Measurements from ENCODE around the gene GSN.

Gene GSN

DNA sequence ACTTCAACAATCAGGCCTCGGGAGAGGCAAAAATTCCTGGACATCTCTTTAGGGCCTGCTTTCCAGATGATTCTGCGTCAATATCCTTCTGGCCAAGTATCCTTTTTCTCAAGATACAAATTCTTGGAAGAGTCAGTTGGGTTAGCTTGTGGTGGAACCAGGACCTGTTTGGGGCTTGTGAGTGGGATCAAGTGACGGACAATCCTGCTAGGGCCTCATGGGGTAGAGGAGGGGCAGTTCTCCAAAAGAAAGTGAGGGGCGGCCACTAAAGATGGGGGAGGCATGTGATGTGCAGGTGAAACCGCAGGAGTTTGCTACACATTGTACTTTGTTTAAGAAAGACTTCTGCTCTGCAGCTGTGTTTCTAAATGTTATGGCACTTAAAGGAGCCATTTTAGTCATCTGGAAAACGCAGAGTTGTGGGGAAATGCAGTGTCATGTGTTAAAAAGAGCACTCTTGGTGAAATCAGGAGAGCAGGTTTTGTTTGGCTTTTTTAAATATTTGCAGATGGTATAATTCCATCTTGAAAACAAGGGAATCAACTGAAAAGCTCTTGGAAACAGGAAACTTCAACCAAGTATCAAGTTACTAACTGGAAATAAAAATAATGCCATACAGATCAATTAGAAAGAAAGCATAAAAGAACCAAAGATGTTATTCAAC lies 27.4 kb upstream of the GSN start:
- H3K4me3 ChIP-seq, result no peak overlapping the region
- H3K9me3 ChIP-seq (ENCODE audit: low read depth, low read length), result peaks cover 3% of the 10 kb centered on the region; the same call in 1 of the 2 replicates
- TF ChIP-seq POLR2AphosphoS5 (IDR thresholded peaks at IDR 0.05; ENCODE audit: borderline replicate concordance, low read depth, low read length), result no peak
- no peak for TF ChIP-seq FOXP2 (optimal IDR thresholded peaks at IDR 0.05; ENCODE audit: control extremely low read depth, extremely low read length, insufficient read depth)
- TF ChIP-seq EZH2 (IDR thresholded peaks at IDR 0.05), result no peak
- no peak overlapping the region for H3K9ac ChIP-seq (ENCODE audit: insufficient read length)
- no peak overlapping the region for H3K27ac ChIP-seq
- DNase-seq (ENCODE audit: low read depth, low spot score), result no peak
- H3K36me3 ChIP-seq (ENCODE audit: insufficient read depth, low read length), result no peaks in the 10 kb centered on the region

GRCh38 chr9:121242219-121242958 lies 25.6 kb upstream of the GSN start:
- Histone ChIP-seq H3K9me3 (ENCODE audit: low read depth, low read length) (peaks cover 3% of the 10 kb centered on the region; the same call in 1 of the 2 replicates), H3K36me3 (ENCODE audit: insufficient read depth, low read length) (no peaks in the 10 kb centered on the region), H3K4me3 (no peak overlapping the region), H3K9ac (ENCODE audit: insufficient read length) (no peak overlapping the region), H3K27ac (no peak overlapping the region)
- DNase-seq (ENCODE audit: low read depth, low spot score), result no peak
- no peak for TF ChIP-seq POLR2AphosphoS5 (IDR thresholded peaks at IDR 0.05; ENCODE audit: borderline replicate concordance, low read depth, low read length)
- TF ChIP-seq FOXP2 (optimal IDR thresholded peaks at IDR 0.05; ENCODE audit: control extremely low read depth, extremely low read length, insufficient read depth), result no peak
- no peak for TF ChIP-seq EZH2 (IDR thresholded peaks at IDR 0.05)

GRCh38 chr9:121242959-121243346 lies 25.0 kb upstream of the GSN start:
- Histone ChIP-seq H3K27ac (no peak overlapping the region), H3K36me3 (ENCODE audit: insufficient read depth, low read length) (no peaks in the 10 kb centered on the region), H3K9ac (ENCODE audit: insufficient read length) (no peak overlapping the region), H3K9me3 (ENCODE audit: low read depth, low read length) (peaks cover 3% of the 10 kb centered on the region; the same call in 1 of the 2 replicates), H3K4me3 (no peak overlapping the region)
- no peak for DNase-seq (ENCODE audit: low read depth, low spot score)
- TF ChIP-seq FOXP2 (optimal IDR thresholded peaks at IDR 0.05; ENCODE audit: control extremely low read depth, extremely low read length, insufficient read depth), result no peak
- TF ChIP-seq POLR2AphosphoS5 (IDR thresholded peaks at IDR 0.05; ENCODE audit: borderline replicate concordance, low read depth, low read length), result no peak
- no peak for TF ChIP-seq EZH2 (IDR thresholded peaks at IDR 0.05)

DNA sequence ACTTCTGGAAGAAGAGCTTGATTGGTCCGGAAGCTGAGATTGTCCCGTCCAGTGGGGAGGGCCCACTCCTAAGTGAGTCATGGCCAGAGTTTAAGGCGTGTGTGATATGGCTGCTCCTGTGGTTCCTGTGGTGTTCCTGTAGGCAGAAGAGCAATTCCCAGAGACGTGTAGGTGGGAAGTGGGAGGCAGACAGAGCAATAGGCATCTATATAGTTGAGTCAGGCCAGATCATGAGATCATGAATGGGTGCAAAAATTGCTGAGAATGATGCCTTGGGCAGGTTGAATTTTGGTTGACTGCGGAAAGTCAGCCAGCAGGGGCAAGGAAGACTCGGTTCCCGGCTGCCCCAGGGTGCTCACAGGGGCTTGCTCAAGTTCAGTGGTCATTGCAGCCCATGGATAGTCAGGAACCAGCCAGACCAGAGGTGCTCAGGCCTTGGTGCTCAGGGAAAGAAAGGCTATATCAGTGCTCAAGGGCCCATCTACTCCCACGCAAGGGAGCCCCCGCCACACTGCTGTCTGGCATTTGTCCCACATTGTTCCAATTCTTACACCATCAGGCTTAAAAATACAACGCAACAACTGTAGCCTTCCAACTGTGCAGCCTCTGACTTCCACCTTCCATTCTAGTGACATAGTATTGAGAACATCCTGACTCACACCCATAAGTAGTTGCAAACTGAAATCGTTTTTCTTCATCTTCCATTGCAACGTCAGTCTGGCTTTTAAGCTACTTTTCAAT lies 21.0 kb upstream of the GSN start:
- no peak for DNase-seq (ENCODE audit: low read depth, low spot score)
- Histone ChIP-seq H3K9ac (ENCODE audit: insufficient read length) (no peak overlapping the region), H3K36me3 (ENCODE audit: insufficient read depth, low read length) (no peaks in the 10 kb centered on the region), H3K27ac (no peak overlapping the region), H3K4me3 (no peak overlapping the region), H3K9me3 (ENCODE audit: low read depth, low read length) (peaks cover 3% of the 10 kb centered on the region; the same call in 1 of the 2 replicates)
- TF ChIP-seq POLR2AphosphoS5 (IDR thresholded peaks at IDR 0.05; ENCODE audit: borderline replicate concordance, low read depth, low read length), result no peak
- no peak for TF ChIP-seq FOXP2 (optimal IDR thresholded peaks at IDR 0.05; ENCODE audit: control extremely low read depth, extremely low read length, insufficient read depth)
- TF ChIP-seq EZH2 (IDR thresholded peaks at IDR 0.05), result no peak

GRCh38 chr9:121249563-121249962 lies 18.4 kb upstream of the GSN start:
- H3K36me3 ChIP-seq (ENCODE audit: insufficient read depth, low read length), result no peaks in the 10 kb centered on the region
- no peak overlapping the region for H3K4me3 ChIP-seq
- H3K9ac ChIP-seq (ENCODE audit: insufficient read length), result no peak overlapping the region
- TF ChIP-seq POLR2AphosphoS5 (IDR thresholded peaks at IDR 0.05; ENCODE audit: borderline replicate concordance, low read depth, low read length), result no peak
- no peak for TF ChIP-seq EZH2 (IDR thresholded peaks at IDR 0.05)
- no peak for TF ChIP-seq FOXP2 (optimal IDR thresholded peaks at IDR 0.05; ENCODE audit: control extremely low read depth, extremely low read length, insufficient read depth)
- no peak overlapping the region for H3K27ac ChIP-seq
- DNase-seq (ENCODE audit: low read depth, low spot score), result no peak
- H3K9me3 ChIP-seq (ENCODE audit: low read depth, low read length), result no peaks in the 10 kb centered on the region; the same call in 1 of the 2 replicates

DNA sequence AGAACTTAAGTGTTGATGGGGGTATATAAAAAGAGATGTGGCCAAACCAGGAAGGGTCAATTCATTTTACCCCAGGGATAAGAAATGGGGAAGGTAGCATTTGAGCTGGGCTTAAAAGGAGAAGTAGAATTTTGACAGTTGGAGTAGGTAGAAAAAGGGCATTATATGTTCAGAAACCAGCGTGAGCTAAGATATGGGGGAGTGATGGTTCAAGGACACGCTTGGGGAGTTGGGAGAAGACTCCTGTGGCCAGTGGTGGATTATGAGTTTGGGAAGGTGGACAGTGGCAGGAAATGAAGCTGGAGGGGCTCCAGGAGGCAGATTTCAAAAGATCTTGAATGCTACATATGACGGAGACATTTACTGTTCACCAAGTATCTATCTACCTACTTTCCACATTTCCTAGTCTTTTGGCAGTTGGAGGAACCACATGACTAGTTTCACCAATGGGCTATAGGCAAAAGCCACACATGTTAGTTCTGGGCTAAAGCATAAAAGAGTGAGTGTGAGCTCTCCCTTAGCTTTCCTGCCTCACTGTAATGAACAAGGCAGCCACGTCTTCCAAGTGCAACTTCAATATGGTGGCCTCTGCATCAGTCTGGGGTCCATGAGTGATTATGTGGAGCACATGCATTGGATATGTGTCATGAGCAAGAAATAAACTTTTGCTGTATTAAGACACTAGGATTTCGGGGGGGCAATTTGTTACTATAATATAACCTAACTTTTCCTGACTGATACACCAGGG lies 15.7 kb upstream of the GSN start:
- no peak for DNase-seq (ENCODE audit: low read depth, low spot score)
- no peaks in the 10 kb centered on the region for H3K36me3 ChIP-seq (ENCODE audit: insufficient read depth, low read length)
- no peak overlapping the region for H3K4me3 ChIP-seq
- no peak overlapping the region for H3K9ac ChIP-seq (ENCODE audit: insufficient read length)
- no peaks in the 10 kb centered on the region for H3K9me3 ChIP-seq (ENCODE audit: low read depth, low read length)
- no peak overlapping the region for H3K27ac ChIP-seq
- TF ChIP-seq FOXP2 (optimal IDR thresholded peaks at IDR 0.05; ENCODE audit: control extremely low read depth, extremely low read length, insufficient read depth), result no peak
- TF ChIP-seq POLR2AphosphoS5 (IDR thresholded peaks at IDR 0.05; ENCODE audit: borderline replicate concordance, low read depth, low read length), result no peak
- TF ChIP-seq EZH2 (IDR thresholded peaks at IDR 0.05), result no peak

DNA sequence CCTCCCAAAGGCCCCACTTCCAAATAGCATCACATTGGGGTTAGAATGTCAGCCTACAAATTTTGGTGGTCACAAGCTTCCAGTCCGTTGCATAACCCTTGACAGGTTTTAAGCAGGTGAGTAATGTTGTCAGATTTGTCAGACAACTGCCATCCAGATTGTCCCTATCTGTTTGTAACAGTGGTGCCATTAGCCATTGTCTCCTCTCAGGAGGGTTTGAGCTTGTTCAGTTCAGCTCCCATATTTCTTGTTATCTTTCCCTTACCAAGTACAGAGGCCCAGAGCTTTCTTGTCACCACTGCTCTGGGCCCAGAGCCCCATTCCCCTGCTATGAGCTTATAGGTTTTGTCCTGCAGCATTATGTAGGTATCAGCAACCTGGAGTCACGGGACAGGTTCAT lies 14.8 kb upstream of the GSN start:
- no peak overlapping the region for H3K9ac ChIP-seq (ENCODE audit: insufficient read length)
- no peaks in the 10 kb centered on the region for H3K36me3 ChIP-seq (ENCODE audit: insufficient read depth, low read length)
- no peak for DNase-seq (ENCODE audit: low read depth, low spot score)
- no peak overlapping the region for H3K27ac ChIP-seq
- no peak for TF ChIP-seq FOXP2 (optimal IDR thresholded peaks at IDR 0.05; ENCODE audit: control extremely low read depth, extremely low read length, insufficient read depth)
- no peak overlapping the region for H3K4me3 ChIP-seq
- no peaks in the 10 kb centered on the region for H3K9me3 ChIP-seq (ENCODE audit: low read depth, low read length)
